Pancreas (tissue), 10 donors: ENCODE data around the gene PKP4. TPM values are rescaled to one million over a fixed set of nuclear protein-coding genes. Genes with fewer than 3 reads are reported as not detected.
"Not testable (repeated sequence)": the region's sequence is repeated elsewhere in the genome, so short reads cannot be mapped to it uniquely, and the experiment has no call there.

ENCODE experiments used
- ATAC-seq, 4 donors: fragments of 200-7000 bp; cut with Tn5 transposase; one replicate each; pipeline versions ENCODE4 v1.8.0 to v1.9.1; 2020; ENCODE audit warnings: mild to moderate bottlenecking in 4 of 4, moderate library complexity in 4 of 4
- DNase-seq, 6 donors: peaks; one replicate each; pipeline ENCODE4 v3.0.0-alpha.2; 2020
- FAIRE-seq: peaks from 2 replicates; lab custom pipeline; 2012; peaks lifted over from hg19 to GRCh38; lab: Jason Lieb, UNC
- H3K27ac ChIP-seq, 4 donors: fragments of 200-600 bp; sonication (generic); 1 replicate in 3 of 4; 2 replicates in 1 of 4; pipeline versions ENCODE4 v1.5.0 to v1.8.0; 2020
- H3K27me3 ChIP-seq, 4 donors: fragments of 200-600 bp; one replicate each; pipeline ENCODE4 v1.8.0; 2021
- H3K36me3 ChIP-seq, 3 donors: fragments of 200-600 bp; sonication (generic) in 1 of 3; one replicate each; pipeline versions ENCODE4 v1.5.0 to v1.8.0; 2020 to 2021
- H3K4me1 ChIP-seq, 3 donors: fragments of 200-600 bp; one replicate each; pipeline ENCODE4 v1.8.0; 2021
- H3K4me3 ChIP-seq, 4 donors: fragments of 200-600 bp; sonication (generic) in 2 of 4; one replicate each; pipeline versions ENCODE4 v1.5.0 to v1.8.0; 2020 to 2021
- H3K9me3 ChIP-seq, 4 donors: fragments of 200-600 bp; one replicate each; pipeline ENCODE4 v1.8.0; 2021
- WGBS, 2 donors: extraction: QIAGEN DNeasy Blood & Tissue Kit; methylation state at CpG; one replicate each; pipeline ENCODE4 v1.1.7; 2013; 5-methylcytosine and 5-hydroxymethylcytosine counted together
- intact Hi-C, 3 donors: fragments of 100-400 bp; cut with DNase I; formaldehyde crosslinking; loops; one replicate each; pipeline versions ENCODE4 v1.11.1 to v1.14.2; 2022
- polyA plus RNA-seq, 2 donors: library from polyadenylated mRNA; stranded (reverse); fragments of 200-250 nt; gene quantifications; one replicate each; pipeline ENCODE4 v1.2.3, GENCODE V29; 2013
- total RNA-seq, 6 donors: library from RNA; stranded (reverse); fragmentation: NEBNext Ultra II Directional in 4 of 6; extraction: Animal tissue kit (Norgen Biotek cat#: 25700) in 4 of 6; gene quantifications; one replicate each; pipeline versions ENCODE4 v1.2.1 to v1.2.4, GENCODE V29; 2021 to 2023
- TF ChIP-seq, protein P1 (sequence below), 4 donors: fragments of 200-600 bp; sonication (generic) in 3 of 4; IDR thresholded peaks; one replicate each; pipeline versions ENCODE4 v1.5.0 to v1.8.0; 2021; ENCODE audit warnings: antibody characterized with exemption in 4 of 4
- donor health status: healthy with polysubstance abuse.
- donor health status: DM: no; HTN: no; CAD: no; lungs with moderate emphysema.
- donor health status: DM: no; HTN: no; CAD: no.
- donor health status: control.
- donor health status: control.
- donor health status: Bipolar disorder and iron deficiency.
- donor health status: DM: yes; HTN: yes; CAD: no.
- donor health status: DM: no; HTN: no; CAD: no.
- donor health status: DM: no; HTN: no; CAD: no.
- donor health status: DM: yes; HTN: yes; CAD: no.

PKP4 gene
- total and polyA plus RNA-seq, 8 donors: 20.4 to 46.2 (median 28.8) TPM

DNA sequence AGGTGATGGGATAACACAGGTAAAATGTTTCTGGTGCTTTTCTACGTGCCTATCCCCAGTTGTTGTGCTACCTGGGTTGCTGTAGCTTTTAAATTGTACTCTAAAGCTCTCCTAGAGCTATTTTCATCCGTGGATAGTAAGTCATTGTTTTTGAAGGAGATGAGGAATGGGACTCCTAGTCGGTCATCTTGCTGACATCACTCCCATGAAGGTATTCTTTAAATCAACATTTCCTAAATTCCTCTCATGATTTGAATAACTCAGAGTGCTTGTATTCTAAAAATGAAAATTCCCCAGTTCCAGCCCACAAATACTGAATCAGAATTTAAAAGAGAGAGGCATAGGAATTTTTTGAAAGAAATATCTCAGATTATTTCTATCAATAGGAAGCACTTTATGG is 44.5 kb upstream of the PKP4 start:
- FAIRE-seq: no peak
- no peaks in the 10 kb centered on the region for H3K27me3 ChIP-seq
- no peaks in the 10 kb centered on the region for H3K4me1 ChIP-seq
- H3K27ac ChIP-seq: no peak overlapping the region
- no peak overlapping the region for H3K4me3 ChIP-seq
- TF ChIP-seq, protein P1, sequence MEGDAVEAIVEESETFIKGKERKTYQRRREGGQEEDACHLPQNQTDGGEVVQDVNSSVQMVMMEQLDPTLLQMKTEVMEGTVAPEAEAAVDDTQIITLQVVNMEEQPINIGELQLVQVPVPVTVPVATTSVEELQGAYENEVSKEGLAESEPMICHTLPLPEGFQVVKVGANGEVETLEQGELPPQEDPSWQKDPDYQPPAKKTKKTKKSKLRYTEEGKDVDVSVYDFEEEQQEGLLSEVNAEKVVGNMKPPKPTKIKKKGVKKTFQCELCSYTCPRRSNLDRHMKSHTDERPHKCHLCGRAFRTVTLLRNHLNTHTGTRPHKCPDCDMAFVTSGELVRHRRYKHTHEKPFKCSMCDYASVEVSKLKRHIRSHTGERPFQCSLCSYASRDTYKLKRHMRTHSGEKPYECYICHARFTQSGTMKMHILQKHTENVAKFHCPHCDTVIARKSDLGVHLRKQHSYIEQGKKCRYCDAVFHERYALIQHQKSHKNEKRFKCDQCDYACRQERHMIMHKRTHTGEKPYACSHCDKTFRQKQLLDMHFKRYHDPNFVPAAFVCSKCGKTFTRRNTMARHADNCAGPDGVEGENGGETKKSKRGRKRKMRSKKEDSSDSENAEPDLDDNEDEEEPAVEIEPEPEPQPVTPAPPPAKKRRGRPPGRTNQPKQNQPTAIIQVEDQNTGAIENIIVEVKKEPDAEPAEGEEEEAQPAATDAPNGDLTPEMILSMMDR (IDR thresholded peaks at IDR 0.05): no peak
- no peaks in the 10 kb centered on the region for H3K9me3 ChIP-seq
- no peaks in the 10 kb centered on the region for H3K36me3 ChIP-seq
- no peak for ATAC-seq
- DNase-seq: no peak
- intact Hi-C loops: no loop called here
- 30 to 38% methylated on average over 3 of the region's 3 CpGs for WGBS, 2 donors

DNA sequence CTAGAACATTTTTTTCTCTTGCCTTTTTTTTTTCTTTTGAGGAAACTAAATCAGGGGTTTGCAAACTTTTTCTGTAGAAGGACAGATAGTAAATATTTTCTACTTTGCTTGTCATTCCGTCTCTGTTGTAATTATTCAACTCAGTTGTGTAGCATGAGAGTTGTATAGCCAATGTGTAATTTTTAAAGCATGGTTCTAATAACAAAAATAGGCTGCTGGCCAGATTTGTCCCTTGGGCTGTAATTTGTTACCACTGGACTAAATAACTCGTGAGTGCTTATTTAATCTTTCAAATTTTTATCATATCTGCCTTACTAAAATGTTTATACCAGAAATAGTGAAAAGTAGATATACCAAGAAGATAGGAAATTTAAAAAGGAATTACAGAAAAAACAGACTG is 43.2 kb upstream of the PKP4 start:
- Histone ChIP-seq H3K36me3 (no peaks in the 10 kb centered on the region), H3K27me3 (no peaks in the 10 kb centered on the region), H3K4me1 (no peaks in the 10 kb centered on the region), H3K27ac (no peak overlapping the region), H3K9me3 (no peaks in the 10 kb centered on the region), H3K4me3 (no peak overlapping the region)
- FAIRE-seq: no peak
- ATAC-seq: no peak
- intact Hi-C loops: no loop called here
- WGBS, 2 donors: 47% methylated on average over 2 of the region's 2 CpGs
- TF ChIP-seq, protein P1 (IDR thresholded peaks at IDR 0.05): no peak
- no peak for DNase-seq

DNA sequence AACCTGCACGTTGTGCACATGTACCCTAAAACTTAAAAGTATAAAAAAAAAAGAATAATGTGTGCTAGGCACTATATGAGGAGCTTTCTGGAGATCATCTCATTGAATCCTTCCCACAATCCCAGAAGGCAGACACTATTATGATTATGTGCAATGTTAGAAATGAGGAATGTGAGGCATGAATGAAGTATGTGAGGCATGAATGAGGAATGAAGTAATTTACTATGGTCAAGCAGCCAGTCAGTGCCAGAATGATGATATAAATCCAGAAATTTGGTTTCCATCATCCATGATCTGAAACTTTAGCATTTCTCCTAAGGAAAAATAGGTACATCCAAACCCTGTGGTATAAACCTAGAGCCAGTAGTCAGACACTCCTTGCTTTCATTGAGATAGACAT is 42.2 kb upstream of the PKP4 start:
- FAIRE-seq (no peak), ATAC-seq (no peak), DNase-seq (no peak)
- TF ChIP-seq, protein P1 (IDR thresholded peaks at IDR 0.05): no peak
- Histone ChIP-seq H3K4me3 (no peak overlapping the region), H3K4me1 (no peaks in the 10 kb centered on the region), H3K27me3 (no peaks in the 10 kb centered on the region), H3K27ac (no peak overlapping the region), H3K9me3 (no peaks in the 10 kb centered on the region), H3K36me3 (no peaks in the 10 kb centered on the region)
- WGBS, 2 donors: 77 to 86% methylated on average over 1 of the region's 1 CpG
- intact Hi-C loops: no loop called here

DNA sequence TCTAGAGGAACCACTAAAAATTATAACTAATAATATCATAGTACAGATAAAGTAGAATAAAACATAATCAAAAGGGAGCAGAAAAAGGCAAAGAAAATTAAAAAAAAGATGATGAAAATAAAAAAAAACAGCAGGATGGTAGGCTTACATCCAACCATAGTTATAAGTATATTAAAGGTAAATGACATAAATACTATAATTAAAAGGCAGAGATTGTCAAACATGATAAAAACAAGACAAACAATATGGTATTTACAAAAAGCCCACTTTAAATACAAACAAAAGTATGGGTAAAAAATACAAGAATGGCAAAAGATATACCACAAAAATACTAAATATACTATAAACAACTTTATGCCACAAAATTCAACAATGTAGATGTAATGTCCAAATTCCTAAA is 24.6 kb upstream of the PKP4 start:
- TF ChIP-seq, protein P1 (IDR thresholded peaks at IDR 0.05): no peak
- intact Hi-C loops: no loop called here
- Histone ChIP-seq H3K36me3 (no peaks in the 10 kb centered on the region), H3K27ac (no peak overlapping the region), H3K9me3 (no peaks in the 10 kb centered on the region), H3K4me1 (no peaks in the 10 kb centered on the region), H3K4me3 (no peak overlapping the region), H3K27me3 (no peaks in the 10 kb centered on the region)
- ATAC-seq (no peak), DNase-seq (no peak), FAIRE-seq (peak; percentile 79)

DNA sequence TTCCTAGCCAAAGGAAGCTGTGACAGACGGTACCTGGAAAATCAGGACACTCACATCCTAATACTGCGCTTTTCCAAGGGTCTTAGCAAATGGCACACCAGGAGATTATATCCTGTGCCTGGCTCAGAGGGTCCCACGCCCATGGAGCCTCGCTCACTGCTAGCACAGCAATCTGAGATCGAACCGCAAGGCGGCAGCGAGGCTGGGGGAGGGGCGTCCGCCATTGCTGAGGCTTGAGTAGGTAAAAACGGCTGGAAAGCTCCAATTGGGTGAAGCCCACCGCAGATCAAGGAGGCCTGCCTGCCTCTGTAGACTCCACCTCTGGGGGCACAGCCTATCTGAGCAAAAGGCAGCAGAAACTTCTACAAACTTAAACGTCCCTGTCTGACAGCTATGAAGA is 23.0 kb upstream of the PKP4 start:
- H3K36me3 ChIP-seq, DNase-seq, H3K27ac ChIP-seq, H3K4me3 ChIP-seq, H3K4me1 ChIP-seq, H3K27me3 ChIP-seq, FAIRE-seq, intact Hi-C loops, ATAC-seq, H3K9me3 ChIP-seq: not testable (repeated sequence)
- WGBS, 2 donors: 85 to 93% methylated on average over 13 of the region's 13 CpGs

DNA sequence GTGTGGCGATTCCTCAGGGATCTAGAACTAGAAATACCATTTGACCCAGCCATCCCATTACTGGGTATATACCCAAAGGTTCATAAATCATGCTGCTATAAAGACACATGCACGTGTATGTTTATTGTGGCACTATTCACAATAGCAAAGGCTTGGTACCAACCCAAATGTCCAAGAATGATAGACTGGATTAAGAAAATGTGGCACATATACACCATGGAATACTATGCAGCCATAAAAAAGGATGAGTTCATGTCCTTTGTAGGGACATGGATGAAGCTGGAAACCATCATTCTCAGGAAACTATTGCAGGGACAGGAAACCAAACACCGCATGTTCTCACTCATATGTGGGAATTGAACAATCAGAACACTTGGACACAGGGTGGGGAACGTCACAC is 17.7 kb upstream of the PKP4 start:
- intact Hi-C loops, H3K9me3 ChIP-seq, H3K4me1 ChIP-seq, FAIRE-seq, ATAC-seq, DNase-seq, H3K4me3 ChIP-seq, H3K27ac ChIP-seq, H3K36me3 ChIP-seq, H3K27me3 ChIP-seq: not testable (repeated sequence)
- 87 to 94% methylated on average over 3 of the region's 4 CpGs for WGBS, 2 donors
